GM12891 (cell line): Measurements from ENCODE around the gene JAM2.

Experiments used
- DNase-seq: peaks from one replicate; pipeline ENCODE4 v3.0.0; 2011; ENCODE audit warnings: low spot score; ENCODE audit not compliant: insufficient read length
- FAIRE-seq: peaks from 2 replicates; lab custom pipeline; 2011; peaks lifted over from hg19 to GRCh38; lab: Jason Lieb, UNC
- PAX5 ChIP-seq: IDR thresholded peaks from 2 replicates; pipeline ENCODE4 v1.6.1; 2011; ENCODE audit warnings: low read length, moderate library complexity, mild to moderate bottlenecking; ENCODE audit not compliant: insufficient read depth, severe bottlenecking
- POLR2A ChIP-seq: IDR thresholded peaks from 2 replicates; pipeline ENCODE4 v1.6.1; 2011; ENCODE audit warnings: low read depth, low read length, control low read depth
- POLR2AphosphoS5 ChIP-seq: IDR thresholded peaks from 2 replicates; pipeline ENCODE4 v1.6.1; 2011; ENCODE audit warnings: low read depth, low read length, control low read depth
- POU2F2 ChIP-seq: IDR thresholded peaks from 2 replicates; pipeline ENCODE4 v1.6.1; 2011; ENCODE audit warnings: low read depth, mild to moderate bottlenecking, control low read depth, low read length, moderate library complexity
- SPI1 ChIP-seq: IDR thresholded peaks from 2 replicates; pipeline ENCODE4 v1.6.1; 2011; ENCODE audit warnings: low read depth, low read length, control low read depth
- TAF1 ChIP-seq: IDR thresholded peaks from 2 replicates; pipeline ENCODE4 v1.6.1; 2011; ENCODE audit warnings: low read depth, low read length, control low read depth

The JAM2 gene

DNA sequence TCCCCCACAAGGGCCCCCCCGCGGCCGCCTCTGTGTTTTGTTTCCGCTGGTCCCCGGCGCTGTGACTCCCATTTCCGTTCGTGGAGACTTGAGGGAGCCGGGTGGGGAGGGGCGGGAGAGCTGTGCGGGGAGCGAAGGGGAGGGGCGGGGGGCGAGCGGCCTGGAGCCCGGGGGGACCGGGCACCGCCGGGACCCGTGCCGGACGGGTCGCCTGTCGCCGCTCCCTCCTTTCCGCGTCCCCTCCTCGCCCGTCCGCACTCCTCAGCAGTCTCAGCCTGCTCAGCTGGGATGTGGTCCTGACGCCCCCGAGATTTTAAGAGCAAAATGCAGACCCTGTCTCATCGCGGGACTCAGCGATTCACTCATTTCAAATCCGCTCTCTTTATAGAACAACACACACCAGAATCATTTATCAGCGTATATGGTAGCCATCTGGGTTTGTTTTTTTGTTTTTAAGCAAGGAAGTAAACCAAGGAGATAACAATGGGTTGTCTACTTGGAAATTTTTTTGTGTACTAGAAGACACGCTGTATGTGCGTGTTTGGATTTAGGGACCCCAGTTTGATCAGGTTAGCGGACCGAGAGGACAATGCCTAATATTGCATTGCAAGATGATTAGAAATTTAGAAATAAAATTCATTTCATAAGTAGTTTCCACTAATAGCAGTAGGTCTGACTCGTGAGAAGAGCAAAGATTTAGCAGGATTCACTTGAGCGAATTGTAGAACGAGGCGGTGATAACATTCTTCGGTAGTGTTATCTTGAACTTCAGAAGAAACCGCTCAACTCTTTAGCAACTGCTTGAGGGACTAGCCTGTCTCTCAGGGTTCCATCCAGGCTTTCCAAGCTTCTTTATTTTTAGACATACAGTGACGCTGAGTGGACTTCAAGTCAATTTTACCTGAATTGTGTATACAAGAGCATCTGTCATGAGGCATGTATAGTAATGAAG is 96.9 kb downstream of the JAM2 start:
- DNase-seq (peak; percentile 49), FAIRE-seq (peak; percentile 31)

DNA sequence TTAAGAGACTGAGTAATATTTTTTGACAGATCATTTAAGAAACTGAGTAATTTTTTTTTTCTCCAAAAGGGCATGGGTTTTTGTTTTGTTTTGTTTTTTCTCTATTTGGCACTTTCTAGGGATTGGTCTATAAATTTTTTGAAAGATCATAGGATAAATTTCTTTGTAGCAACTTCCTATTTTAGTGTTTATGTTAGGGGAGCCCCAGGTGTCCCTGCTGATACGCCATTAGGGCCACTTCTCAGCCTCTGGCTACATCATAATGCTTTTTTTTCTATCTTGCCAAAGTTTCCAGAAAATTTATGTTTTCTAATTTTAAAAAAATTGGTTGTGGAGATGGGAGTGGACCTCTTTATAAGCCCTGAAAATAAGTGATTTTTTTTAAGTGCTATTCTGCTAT is 98.4 kb downstream of the JAM2 start:
- TF ChIP-seq POLR2AphosphoS5 (no peak), POLR2A (no peak), PAX5 (no peak), SPI1 (no peak), POU2F2 (no peak), TAF1 (no peak)
- no peak for FAIRE-seq
- no peak for DNase-seq

More for the DNA sequence above, 96.9 kb downstream of the JAM2 start:
- no peak for TF ChIP-seq PAX5
- TF ChIP-seq POU2F2: no peak
- TF ChIP-seq POLR2A: peak; percentile 48; the same call in 1 of the 2 replicates
- TF ChIP-seq SPI1: no peak
- no peak for TF ChIP-seq POLR2AphosphoS5
- peak; percentile 34; the same call in 1 of the 2 replicates for TF ChIP-seq TAF1

DNA sequence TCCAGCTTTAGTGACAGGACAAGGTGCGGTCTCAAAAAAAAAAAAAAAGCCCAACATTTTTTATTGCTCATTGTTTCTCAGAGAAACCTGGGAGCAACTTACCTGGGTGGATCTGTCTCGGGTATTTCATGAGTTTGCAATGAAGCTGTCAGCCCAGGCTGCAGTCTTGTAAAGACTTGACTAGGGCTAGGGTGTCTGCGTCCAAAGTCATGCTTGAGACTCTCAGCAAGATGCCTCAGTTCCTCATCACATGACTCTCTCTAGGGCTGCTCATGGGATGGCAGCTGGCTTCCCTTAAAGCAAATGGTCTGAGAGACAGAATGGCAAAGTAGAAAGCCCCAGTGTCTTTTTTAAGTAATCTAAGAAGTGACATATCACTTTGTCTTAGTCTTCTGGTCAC is 103.8 kb downstream of the JAM2 start:
- FAIRE-seq: no peak
- no peak for DNase-seq
- no peak for TF ChIP-seq POLR2A
- TF ChIP-seq PAX5: no peak
- TF ChIP-seq POLR2AphosphoS5: no peak
- no peak for TF ChIP-seq POU2F2
- TF ChIP-seq SPI1: no peak; the same call in 1 of the 2 replicates
- no peak for TF ChIP-seq TAF1

DNA sequence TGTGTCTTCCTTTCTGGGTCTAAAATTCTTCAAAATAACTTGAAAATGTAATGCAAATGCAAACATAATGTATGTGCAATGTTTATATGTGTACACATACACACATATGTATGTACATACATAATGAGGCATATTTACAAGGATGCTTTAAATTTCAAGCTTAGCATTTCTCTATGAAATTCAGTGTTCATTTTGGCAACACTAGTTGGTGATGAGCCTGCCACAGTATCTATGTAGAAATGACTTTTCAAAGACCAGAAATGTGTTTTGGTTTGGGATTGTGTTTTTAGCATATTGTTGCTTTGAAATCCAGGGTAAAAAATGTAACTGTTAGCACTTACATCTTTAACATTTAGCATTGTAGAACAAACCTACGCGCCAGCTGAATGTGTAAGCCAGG is 105.8 kb downstream of the JAM2 start:
- FAIRE-seq: no peak
- no peak for DNase-seq
- TF ChIP-seq POLR2A (no peak), PAX5 (no peak), TAF1 (no peak), SPI1 (no peak), POU2F2 (no peak), POLR2AphosphoS5 (no peak)

DNA sequence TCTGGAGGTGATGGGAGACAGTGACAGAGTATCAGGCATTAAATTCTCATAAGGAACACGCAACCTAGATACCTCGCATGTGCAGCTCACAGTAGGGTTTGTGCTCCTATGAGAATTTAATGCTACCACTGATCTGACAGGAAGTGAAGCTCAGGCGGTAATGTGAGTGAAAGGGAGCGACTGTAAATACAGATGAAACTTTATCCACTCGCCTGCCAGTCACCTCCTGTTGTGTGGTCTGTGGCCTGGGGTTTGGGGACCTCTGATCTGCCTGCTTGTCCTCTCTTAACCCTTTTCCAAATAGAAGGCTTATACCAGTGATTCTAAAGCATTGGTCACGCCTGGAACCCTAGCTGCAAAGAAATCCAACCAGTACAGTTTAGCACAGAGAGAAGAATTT is 111.0 kb downstream of the JAM2 start:
- no peak for DNase-seq
- peak; percentile 71 for FAIRE-seq
- TF ChIP-seq POU2F2 (no peak), SPI1 (no peak), PAX5 (no peak), POLR2AphosphoS5 (no peak), TAF1 (no peak), POLR2A (no peak)

DNA sequence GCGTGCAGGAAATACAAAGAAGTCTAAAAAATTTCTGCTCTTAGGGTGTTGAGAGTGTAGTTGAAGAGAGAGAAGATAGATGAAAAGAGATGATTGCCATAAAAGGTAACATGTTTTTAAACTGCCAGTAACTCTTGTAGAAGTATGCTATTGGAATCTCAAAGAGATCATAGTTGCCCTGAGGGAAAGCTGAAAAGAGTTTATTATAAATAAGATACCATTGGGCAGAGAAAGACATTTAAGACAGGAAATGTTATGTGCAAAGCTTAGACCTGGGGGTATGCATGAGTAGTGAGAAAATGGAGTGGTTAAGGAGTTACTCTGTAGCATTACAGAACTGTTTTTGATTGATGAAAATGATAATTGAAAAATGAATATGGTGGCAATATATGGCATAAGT is 113.4 kb downstream of the JAM2 start:
- TF ChIP-seq POLR2A: no peak
- no peak for TF ChIP-seq POLR2AphosphoS5
- TF ChIP-seq PAX5: no peak
- no peak for TF ChIP-seq POU2F2
- DNase-seq: no peak
- no peak for FAIRE-seq

DNA sequence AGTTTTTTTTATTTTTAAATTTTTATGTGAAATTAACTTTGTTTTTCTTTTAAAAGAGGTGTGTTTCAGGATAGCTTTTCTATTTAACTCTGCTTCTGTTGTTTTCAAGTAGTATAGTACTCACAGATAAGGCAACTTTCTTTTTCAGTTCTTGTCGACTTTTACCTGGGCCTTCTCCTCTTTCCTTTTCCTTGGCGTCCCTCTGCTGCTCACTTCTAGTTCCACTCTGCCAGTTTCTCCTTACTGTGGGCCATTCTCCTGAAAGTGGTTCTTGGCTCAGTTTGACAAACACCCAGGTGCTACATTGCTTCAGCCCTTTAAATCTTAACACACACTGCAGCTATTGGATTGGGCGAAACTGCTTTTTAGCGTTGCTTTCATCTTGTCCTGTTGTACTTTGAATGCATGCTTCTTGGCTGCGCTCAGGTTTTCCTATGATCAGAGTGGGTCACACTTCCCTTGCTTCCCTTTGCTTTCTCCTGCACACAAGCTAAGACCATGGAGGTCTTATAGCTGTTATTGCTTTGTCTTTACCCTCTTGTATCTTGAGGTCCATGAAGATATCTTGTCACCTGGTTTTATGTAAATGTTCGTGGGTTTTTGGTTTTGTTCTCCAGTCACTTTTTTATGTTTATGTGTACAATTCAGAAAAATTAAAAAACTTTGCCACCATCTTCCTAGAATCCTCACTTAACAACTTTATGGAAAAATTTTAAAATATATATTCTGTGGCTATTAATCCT is 117.3 kb downstream of the JAM2 start:
- DNase-seq (no peak), FAIRE-seq (peak; percentile 31)
- no peak for TF ChIP-seq TAF1
- no peak for TF ChIP-seq POLR2AphosphoS5
- no peak for TF ChIP-seq SPI1

DNA sequence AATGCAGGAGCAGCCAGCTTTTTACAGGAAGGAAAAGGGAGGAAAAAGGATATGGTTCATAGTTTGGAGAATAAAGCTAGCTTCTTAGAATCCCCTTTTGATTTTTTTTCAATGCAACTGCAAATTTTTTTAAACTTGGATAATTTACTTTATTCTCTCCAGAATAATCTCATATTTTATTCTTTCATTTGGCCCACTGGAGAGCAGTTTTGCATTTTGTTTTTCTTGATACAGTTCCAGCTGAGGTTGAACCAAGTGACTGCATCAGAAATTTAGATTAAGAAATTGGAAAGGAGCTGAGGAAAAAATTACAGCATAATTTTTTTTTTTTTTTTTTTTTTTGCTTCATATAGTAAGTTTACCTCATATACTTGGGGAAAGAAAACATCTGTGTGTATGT is 118.5 kb downstream of the JAM2 start:
- DNase-seq: no peak
- TF ChIP-seq POLR2AphosphoS5 (no peak), PAX5 (no peak), SPI1 (no peak), TAF1 (no peak), POLR2A (no peak), POU2F2 (no peak)
- no peak for FAIRE-seq

DNA sequence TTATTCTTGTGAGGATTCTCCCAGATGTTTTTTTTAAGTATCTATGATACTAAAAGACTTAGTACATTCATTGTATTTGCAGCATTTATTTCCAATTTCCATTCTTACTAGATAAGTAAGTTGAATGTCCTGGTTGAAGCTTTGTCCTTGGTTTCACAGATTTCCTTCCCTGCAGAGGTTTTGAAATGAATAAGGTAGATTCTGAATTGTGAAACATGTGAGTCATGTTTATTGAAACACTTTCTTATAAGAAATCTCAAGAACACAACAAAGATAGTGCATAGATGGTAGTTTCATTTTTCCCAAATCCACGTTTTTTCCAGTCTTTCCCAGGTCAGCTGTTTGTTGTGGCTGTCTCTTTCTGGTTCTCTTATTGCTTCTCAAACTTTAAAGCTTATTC is 120.5 kb downstream of the JAM2 start:
- DNase-seq (no peak), FAIRE-seq (no peak)
- no peak for TF ChIP-seq POLR2AphosphoS5
- TF ChIP-seq SPI1: no peak
- no peak for TF ChIP-seq PAX5

DNA sequence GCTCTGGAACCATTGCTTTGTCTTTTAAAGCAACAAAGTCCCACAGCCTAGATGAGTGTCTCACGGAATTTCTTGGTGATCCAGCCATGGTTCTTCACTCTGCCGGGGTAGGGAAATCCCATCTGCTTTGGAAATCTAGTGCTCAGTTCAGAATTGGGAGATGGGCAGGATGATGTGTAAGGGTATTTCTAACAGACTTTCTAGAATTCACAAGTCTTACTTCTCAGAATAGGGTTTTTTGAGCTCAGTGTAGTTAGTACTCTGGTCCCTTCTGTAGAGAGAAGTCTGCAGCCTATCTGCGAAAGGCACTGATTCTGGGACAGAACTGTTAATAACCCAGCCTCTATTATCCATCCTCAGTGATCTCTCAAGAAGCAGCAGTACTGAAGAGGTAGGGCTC is 121.0 kb downstream of the JAM2 start:
- no peak for FAIRE-seq
- TF ChIP-seq POLR2AphosphoS5 (no peak), PAX5 (no peak), TAF1 (no peak)
- no peak for DNase-seq
